Measurements from ENCODE around the gene MAP4K4.

DNA sequence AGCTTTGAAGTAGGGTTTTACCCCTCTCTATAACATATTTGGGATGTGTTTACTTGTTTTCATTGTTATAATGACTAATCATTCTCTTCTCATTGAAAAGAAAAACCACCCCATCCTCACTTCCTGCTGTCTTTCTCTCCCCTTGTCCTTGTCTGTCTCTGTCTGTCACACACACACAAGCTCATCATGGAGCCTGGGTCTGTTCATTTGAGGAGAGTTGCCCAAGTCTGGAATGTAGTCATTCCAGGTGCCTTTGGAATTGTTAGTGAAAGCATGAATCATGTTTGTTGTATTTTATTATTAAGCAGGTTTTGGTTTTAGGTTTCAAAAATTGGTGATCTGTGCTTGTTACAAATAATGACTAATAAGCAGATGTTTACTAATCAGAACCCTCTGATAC lies 160.7 kb downstream of the MAP4K4 start:
- TF ChIP-seq POLR2A (IDR thresholded peaks at IDR 0.05; ENCODE audit: low read depth, low read length) (no peak), SMC3 (IDR thresholded peaks at IDR 0.05; ENCODE audit: low read depth, low read length) (no peak), RAD21 (IDR thresholded peaks at IDR 0.05; ENCODE audit: low read length) (no peak), RCOR1 (IDR thresholded peaks at IDR 0.05; ENCODE audit: insufficient replicate concordance, low read length) (no peak), MAFK (IDR thresholded peaks at IDR 0.05; ENCODE audit: low read depth, low read length) (no peak)
- TF ChIP-seq, protein P1, sequence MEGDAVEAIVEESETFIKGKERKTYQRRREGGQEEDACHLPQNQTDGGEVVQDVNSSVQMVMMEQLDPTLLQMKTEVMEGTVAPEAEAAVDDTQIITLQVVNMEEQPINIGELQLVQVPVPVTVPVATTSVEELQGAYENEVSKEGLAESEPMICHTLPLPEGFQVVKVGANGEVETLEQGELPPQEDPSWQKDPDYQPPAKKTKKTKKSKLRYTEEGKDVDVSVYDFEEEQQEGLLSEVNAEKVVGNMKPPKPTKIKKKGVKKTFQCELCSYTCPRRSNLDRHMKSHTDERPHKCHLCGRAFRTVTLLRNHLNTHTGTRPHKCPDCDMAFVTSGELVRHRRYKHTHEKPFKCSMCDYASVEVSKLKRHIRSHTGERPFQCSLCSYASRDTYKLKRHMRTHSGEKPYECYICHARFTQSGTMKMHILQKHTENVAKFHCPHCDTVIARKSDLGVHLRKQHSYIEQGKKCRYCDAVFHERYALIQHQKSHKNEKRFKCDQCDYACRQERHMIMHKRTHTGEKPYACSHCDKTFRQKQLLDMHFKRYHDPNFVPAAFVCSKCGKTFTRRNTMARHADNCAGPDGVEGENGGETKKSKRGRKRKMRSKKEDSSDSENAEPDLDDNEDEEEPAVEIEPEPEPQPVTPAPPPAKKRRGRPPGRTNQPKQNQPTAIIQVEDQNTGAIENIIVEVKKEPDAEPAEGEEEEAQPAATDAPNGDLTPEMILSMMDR (conservative IDR thresholded peaks at IDR 0.05; ENCODE audit: low read depth, low read length): no peak
- TF ChIP-seq, protein P2, sequence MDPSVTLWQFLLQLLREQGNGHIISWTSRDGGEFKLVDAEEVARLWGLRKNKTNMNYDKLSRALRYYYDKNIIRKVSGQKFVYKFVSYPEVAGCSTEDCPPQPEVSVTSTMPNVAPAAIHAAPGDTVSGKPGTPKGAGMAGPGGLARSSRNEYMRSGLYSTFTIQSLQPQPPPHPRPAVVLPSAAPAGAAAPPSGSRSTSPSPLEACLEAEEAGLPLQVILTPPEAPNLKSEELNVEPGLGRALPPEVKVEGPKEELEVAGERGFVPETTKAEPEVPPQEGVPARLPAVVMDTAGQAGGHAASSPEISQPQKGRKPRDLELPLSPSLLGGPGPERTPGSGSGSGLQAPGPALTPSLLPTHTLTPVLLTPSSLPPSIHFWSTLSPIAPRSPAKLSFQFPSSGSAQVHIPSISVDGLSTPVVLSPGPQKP (IDR thresholded peaks at IDR 0.05; ENCODE audit: borderline replicate concordance, low read depth, low read length): no peak
- TF ChIP-seq, protein P3, sequence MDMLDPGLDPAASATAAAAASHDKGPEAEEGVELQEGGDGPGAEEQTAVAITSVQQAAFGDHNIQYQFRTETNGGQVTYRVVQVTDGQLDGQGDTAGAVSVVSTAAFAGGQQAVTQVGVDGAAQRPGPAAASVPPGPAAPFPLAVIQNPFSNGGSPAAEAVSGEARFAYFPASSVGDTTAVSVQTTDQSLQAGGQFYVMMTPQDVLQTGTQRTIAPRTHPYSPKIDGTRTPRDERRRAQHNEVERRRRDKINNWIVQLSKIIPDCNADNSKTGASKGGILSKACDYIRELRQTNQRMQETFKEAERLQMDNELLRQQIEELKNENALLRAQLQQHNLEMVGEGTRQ (IDR thresholded peaks at IDR 0.05; ENCODE audit: low read depth, low read length): no peak
